T1000 (cell line): ENCODE measurements around the gene NUDT3.
"Not testable (repeated sequence)": the region's sequence is repeated elsewhere in the genome, so short reads cannot be mapped to it uniquely, and the experiment has no call there.

ENCODE experiments used
- DNase-seq: peaks from one replicate; lab custom pipeline; 2025; ENCODE audit warnings: mixed read lengths; lab: John Stamatoyannopoulos, UW

The NUDT3 gene

GRCh38 chr6:34249469-34250261 lies 142.8 kb downstream of the NUDT3 start:
- DNase-seq, result no peak

GRCh38 chr6:34248727-34249468 lies 143.6 kb downstream of the NUDT3 start, which contains the start of gene SMIM29:
Gene SMIM29 (minus strand): TSS chr6:34249006. CDS start chr6:34247791, 1,215 bp downstream.
- peak; percentile 94 for DNase-seq

DNA sequence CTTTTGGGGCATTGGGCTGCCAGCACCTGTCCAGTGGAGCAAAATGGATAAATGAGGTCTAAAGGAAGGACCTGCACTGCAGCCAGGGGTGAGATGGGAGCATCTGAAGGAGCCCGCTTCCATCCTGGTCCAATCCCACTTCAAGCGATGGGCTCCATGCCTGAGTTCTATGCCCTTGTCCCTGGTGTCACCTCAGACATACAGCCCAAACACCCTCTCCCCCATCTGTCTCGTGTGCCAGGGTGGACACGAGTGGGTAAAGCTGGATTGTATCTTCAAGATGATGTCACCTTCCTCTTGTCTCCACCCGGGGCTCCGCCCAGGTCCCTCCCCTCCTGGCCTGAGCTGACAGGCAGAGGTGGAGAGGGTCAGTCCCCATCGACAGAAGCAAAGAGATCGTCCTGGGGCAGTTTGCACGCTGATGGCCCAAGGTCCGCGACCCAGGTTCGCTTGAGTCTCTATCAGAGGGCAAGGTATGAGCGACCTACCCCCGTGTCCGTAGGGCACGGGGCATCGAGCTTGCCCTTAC lies 144.2 kb downstream of the NUDT3 start:
- no peak for DNase-seq

DNA sequence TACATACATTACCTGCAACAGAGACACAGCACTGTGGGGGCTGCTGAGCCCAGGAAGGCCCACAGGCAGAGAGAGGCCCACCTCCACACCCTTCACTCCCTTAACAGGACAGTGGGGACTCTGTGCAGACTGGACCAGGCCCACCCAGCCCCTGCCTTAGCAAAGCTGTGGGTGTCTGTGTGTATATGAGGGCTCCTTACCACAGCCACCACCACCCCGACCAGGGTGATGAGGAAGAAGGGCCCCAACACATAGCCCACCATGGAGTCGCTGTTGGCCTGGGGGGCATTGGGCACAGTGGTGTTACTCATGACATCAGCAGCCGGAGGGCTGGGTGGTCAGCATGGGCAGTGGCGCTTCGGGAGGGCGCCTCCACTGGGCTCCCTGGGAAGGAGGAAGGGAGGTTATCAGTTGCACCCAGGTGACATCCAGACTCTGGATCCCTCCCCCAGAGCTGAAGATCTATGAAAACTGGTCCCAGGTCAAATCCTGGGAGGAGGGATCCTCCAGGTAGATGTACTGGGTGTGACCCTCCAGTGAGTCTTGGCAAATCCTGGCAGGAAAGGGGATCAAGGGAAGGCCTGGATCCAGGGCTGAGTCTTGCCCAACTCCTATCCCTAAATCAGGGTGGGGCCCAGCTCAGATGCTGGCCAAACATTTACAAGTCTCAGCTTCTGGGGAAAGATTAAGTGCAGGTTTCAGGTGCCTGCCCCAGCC lies 144.8 kb downstream of the NUDT3 start:
- DNase-seq, result no peak

- peak; percentile 36 for DNase-seq
Measured at GRCh38 chr6:34246563-34247391, 145.7 kb downstream of the NUDT3 start.

DNA sequence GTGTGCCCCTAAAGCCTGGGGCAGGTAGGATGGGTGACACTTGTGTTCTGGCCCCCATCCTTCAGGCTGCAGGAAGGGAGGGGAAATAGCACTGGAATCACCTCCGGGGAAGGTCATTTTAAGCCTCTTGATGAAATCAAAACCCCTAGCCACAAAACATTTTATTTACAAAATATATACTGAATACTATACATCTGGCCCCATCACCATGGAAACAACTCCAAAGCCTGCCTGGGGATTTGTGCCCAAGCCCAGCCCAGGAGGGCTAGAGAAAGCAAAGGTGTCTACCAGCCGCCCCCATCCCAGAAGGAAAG lies 146.3 kb downstream of the NUDT3 start:
- no peak for DNase-seq

DNA sequence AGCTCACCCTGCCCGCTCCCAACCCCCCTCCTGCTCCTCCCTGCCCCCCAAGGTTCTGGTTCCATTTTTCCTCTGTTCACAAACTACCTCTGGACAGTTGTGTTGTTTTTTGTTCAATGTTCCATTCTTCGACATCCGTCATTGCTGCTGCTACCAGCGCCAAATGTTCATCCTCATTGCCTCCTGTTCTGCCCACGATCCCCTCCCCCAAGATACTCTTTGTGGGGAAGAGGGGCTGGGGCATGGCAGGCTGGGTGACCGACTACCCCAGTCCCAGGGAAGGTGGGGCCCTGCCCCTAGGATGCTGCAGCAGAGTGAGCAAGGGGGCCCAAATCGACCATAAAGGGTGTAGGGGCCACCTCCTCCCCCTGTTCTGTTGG lies 146.7 kb downstream of the NUDT3 start:
- not testable (repeated sequence) for DNase-seq

- not testable (repeated sequence) for DNase-seq
Measured at GRCh38 chr6:34245032-34245760, 147.3 kb downstream of the NUDT3 start.

- DNase-seq, result peak; percentile 83
Measured at GRCh38 chr6:34243901-34244884, 148.3 kb downstream of the NUDT3 start.

DNA sequence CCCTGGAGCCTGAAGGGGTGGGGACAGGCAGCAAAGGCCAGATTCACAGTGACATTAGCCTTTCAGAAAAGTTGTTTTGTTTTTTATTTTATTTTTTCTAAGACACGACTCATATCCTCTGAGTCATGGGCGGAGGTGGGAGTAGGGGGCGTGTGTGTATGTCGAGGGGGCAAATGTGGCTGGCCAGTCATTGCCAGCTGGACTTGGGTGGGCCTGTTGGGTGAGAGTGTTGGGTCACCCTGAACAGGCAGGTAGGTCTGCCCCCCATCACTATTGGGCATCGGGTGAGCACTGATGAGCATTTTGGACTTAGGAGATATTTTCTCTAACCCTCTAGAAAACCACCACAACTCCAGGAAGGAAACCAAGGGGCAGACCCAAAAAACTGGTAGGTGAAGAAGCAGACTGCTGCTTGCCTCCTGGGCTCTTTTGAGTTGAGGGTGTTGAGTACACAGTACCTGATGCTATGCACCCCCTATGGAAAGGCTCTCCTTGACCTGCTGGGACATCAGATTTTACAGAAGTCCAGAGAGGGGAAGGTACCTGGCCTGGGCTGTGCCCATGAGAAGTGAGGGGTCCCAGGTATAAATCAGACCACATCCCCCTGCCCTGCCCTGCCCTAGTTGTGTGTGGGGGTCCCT lies 149.2 kb downstream of the NUDT3 start:
- no peak for DNase-seq

GRCh38 chr6:34242252-34243130 lies 150.0 kb downstream of the NUDT3 start:
- DNase-seq, result no peak

DNA sequence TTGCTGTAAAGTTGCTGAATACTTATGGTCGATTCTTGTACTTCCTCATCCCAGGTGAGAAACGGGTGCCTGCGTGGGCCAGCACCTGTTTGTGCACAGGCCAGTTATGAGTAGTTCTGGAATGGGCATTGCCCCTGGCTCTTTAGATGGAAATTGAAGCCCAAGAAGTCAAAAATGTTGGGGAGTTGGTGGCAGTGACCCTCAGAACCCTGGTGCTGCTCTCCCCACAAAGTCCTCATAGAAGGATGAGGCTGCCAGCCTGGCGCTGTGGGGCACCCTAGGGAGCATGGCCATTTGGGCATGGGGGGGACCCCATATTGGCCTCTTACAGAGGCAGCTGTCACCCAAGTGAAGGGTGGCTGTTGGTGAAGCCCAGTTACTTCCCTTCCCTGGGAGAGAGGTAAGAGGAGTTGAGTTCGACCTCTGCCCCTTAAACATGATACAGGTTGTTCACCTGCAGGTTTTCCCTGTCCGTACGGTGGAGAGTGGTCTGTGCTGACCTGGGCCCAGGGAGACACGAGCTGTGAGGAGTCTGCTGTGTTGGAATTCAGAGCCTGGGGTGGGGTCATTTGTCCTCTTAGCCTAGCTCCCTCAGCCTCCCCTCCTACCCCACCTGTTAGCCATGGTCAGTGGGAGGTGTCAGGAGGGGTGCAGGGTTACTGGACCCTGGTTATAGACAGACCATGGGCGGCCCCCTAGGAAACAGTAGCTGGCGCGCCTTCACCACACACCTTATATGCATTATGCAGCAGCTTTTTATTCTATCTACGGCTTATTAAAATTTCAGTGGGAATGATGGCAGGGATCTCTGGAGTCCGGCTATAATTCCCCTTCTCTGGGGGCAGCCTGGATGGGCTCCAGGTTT lies 150.9 kb downstream of the NUDT3 start:
- no peak for DNase-seq

DNA sequence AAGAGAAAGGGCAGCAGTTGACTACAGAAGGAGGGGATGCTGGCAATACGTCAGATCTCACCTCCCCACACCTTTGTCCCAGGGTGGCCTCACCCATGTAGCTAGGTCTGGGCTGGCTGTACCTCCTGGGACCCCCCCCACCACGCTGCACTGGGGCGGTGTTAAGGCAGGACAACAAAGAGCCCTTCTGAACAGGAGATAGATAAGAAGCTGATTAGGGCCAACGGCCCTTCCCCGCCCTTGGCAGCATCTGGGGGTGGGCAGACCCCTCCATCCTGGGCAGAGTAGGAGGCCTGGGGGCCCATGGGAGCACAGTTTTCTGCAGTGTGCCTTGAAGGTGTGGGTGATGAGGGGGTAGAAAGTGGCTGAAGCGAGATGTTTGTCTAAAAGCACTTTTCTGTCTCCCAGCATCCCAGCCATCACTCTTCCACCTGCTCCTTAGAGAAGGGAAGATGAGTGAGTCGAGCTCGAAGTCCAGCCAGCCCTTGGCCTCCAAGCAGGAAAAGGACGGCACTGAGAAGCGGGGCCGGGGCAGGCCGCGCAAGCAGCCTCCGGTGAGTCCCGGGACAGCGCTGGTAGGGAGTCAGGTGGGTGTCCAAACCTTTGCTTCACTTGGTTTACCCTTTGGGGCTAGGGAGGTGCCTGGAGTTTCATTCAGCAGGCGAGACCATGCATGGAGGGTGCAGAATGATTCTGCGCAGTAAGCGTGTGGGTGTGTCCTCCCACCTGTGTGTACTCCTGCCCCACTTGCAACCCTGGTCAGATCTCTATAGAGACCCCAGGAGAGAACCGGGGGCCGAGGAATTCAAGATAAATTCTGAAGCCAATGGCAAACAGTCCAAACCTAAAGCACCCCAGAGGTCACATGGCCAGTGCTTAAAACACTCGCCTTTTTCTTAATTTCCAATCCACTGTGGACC lies 151.9 kb downstream of the NUDT3 start:
- no peak for DNase-seq

DNA sequence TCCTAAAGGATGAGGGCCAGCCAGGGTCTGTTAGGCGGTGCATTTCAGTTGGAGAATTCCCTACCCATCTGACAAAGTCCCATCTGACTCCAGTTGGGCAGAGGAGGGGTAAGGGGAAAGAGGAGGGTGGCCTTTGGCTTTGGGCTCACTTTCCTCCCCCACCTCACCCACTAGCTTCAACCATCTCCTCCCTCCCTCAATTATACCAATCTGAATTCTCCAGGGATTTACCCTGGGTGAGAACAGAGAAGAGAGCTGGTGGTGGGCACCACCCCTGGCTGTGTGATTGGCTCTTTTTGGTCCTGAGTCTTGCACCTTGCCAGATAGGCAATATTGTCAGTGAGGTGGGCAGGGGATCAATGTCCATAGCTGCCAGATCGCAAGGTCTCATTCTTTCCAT lies 152.6 kb downstream of the NUDT3 start:
- DNase-seq, result no peak

DNA sequence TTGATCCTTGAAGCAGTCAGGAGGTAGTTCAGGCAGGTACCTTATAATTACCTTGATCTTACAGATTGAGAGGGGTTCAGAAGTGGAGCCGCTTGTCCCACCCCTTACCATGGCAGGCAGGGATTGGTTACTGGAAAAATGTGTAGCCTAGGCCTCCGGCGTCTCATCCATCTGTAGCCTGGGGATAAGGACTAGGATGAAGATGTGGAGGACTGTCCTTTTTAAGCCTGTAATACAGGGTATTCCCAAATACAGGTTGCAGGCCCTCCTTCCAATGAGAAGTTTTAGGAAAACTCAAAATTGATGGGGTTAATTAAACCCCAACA lies 153.0 kb downstream of the NUDT3 start:
- DNase-seq, result no peak
